KG1 (cell line): Measurements from ENCODE around the gene C19orf12.

Experiments
- DNase-seq: peaks from one replicate; lab custom pipeline; 2025; lab: John Stamatoyannopoulos, UW

Gene C19orf12

GRCh38 chr19:29662604-29663404, 52.3 kb downstream of the C19orf12 start:
- no peak for DNase-seq

GRCh38 chr19:29662278-29662603, 52.8 kb downstream of the C19orf12 start:
- DNase-seq = no peak

- no peak for DNase-seq
These were observed 54.2 kb downstream of the C19orf12 start for GRCh38 chr19:29660835-29661234.

GRCh38 chr19:29658221-29658991, 56.7 kb downstream of the C19orf12 start:
- DNase-seq = no peak

- DNase-seq = no peak
These were observed 59.3 kb downstream of the C19orf12 start for GRCh38 chr19:29655648-29656335.

DNA sequence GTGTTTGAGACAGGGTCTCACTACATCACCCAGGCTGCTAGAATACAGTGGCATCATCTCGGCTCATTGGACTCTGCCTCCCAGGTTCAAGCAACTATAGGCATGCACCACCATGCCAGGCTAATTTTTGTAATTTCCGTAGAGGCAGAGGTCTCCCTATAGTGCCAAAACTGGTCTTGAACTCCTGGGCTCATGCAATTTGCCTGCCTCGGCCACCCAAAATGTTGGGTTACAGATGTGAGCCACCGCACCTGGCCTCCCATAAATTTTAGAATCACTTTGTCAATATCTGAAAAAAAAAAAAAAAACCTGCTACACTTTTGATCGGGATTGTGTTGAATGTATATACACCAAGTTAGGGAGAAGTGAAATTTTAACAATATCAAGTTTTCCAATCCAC, 61.7 kb downstream of the C19orf12 start:
- DNase-seq = no peak

DNA sequence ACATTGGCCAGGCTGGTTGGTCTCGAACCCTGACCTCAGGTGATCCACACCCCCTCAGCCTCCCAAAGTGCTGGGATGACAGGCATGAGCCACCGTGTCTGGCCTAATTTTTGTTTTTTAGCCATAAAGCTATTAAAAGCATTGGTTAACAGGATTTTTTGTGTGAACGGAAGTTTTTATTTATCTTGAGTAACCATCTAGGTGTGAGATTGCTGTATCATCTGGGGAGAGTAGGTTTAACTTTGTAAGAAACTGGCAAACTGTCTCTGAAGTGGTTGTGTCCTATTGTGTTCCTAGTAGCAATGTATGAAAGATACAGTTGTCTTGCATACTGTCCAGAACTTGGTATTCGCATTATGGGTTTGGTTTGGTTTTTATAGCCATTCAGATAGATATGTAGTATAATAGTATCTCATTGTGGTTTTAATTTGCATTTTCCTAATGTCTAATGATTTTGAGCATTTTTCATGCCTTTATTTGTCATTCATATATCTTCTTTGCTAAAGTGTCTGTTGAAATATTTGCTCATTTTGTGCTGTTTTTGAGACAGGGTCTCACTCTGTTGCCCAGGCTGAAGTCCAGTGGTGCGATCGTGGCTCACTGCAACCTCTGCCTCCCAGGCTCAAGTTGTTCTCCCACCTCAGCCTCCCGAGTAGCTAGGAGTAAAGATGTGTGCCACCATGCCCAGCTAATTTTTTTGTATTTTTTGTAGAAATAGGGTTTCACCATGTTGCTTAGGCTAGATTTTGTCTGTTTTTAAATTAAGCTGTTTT, 63.3 kb downstream of the C19orf12 start:
- DNase-seq = no peak

GRCh38 chr19:29650772-29651387, 64.2 kb downstream of the C19orf12 start:
- DNase-seq = no peak
